C4-2B (cell line): ENCODE data around the gene HOXD4.

Experiments
- H3K27ac ChIP-seq: fragments of 450-650 bp; 2 replicates; pipeline ENCODE4 v1.5.1; 2017
- ZFX ChIP-seq: fragments of 450-650 bp; IDR thresholded peaks from 2 replicates; pipeline ENCODE4 v1.6.1; 2017
- TF ChIP-seq, protein P1 (sequence below): fragments of 450-650 bp; conservative IDR thresholded peaks from 2 replicates; pipeline ENCODE4 v1.5.1; 2017; ENCODE audit warnings: mild to moderate bottlenecking

Gene HOXD4

DNA sequence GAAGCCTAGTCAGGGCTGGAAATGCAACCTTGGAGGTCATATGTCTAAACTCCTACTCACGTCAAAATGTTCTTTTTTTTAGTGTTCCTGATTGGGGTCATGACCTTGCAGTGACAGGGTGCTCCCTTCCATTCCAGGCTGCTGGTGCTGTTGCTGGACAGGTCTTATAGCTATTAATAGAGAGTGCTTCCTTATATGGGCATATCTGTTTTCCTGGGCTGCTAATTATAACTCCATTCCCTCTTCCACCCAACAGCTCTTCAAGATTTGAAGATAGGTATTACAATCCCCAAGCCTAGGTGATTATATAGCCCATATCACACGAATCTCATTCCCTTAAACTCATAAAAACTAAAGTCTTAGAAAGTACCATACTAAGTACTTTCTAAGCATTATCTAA is 18.4 kb downstream of the HOXD4 start:
- H3K27ac ChIP-seq = no peak overlapping the region
- no peak for TF ChIP-seq ZFX
- TF ChIP-seq, protein P1, sequence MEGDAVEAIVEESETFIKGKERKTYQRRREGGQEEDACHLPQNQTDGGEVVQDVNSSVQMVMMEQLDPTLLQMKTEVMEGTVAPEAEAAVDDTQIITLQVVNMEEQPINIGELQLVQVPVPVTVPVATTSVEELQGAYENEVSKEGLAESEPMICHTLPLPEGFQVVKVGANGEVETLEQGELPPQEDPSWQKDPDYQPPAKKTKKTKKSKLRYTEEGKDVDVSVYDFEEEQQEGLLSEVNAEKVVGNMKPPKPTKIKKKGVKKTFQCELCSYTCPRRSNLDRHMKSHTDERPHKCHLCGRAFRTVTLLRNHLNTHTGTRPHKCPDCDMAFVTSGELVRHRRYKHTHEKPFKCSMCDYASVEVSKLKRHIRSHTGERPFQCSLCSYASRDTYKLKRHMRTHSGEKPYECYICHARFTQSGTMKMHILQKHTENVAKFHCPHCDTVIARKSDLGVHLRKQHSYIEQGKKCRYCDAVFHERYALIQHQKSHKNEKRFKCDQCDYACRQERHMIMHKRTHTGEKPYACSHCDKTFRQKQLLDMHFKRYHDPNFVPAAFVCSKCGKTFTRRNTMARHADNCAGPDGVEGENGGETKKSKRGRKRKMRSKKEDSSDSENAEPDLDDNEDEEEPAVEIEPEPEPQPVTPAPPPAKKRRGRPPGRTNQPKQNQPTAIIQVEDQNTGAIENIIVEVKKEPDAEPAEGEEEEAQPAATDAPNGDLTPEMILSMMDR = no peak

GRCh38 chr2:176170602-176171305 is 19.4 kb downstream of the HOXD4 start:
- H3K27ac ChIP-seq = no peak overlapping the region
- TF ChIP-seq, protein P1 = no peak
- no peak for TF ChIP-seq ZFX

- H3K27ac ChIP-seq = no peak overlapping the region
- TF ChIP-seq ZFX = no peak
- TF ChIP-seq, protein P1 = no peak
Observed at GRCh38 chr2:176171351-176172006, 20.1 kb downstream of the HOXD4 start.

- TF ChIP-seq, protein P1 = no peak
- no peak for TF ChIP-seq ZFX
- H3K27ac ChIP-seq = no peak overlapping the region
Observed at GRCh38 chr2:176172007-176172894, 20.9 kb downstream of the HOXD4 start.

DNA sequence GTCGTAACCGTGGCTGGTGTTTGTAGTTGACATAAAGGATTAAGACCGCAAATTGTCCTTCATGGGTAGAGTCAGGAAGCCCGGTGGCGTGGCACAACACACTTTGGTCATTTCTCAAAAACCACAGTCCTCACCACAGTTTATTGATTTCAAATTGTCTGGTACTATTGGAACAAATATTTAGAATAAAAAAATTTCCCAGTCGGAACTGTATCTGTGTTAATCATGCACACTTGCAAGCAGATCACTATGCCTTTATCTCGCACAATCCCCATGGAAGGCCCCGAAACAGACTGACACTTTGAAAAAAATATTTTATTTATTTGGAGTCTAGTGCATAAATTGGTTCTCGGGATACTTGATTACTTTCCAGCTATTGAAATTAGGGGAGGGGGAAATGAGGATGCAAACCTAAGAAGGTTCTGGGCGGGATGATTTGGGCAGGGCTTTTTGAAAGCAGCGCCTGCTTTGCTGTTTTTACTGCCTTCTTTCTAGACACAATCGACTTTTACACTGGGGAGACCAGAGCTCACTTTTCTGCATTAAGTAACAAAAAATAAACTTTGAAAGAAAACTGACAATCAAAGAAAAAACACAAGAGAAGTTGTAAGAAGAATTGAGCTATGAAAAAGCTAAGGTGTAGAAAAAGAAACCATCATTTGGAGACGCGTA is 21.7 kb downstream of the HOXD4 start:
- no peak overlapping the region for H3K27ac ChIP-seq
- TF ChIP-seq, protein P1 = no peak
- TF ChIP-seq ZFX = no peak

- TF ChIP-seq, protein P1 = no peak
- no peak for TF ChIP-seq ZFX
- no peak overlapping the region for H3K27ac ChIP-seq
Observed at GRCh38 chr2:176173567-176174381, 22.4 kb downstream of the HOXD4 start.
